NCI-H1092 treated with DMSO at 0.1 percent for 48 hours (cell line): Measurements from ENCODE around the gene ATP6AP2.
"Not testable (repeated sequence)": the region's sequence is repeated elsewhere in the genome, so short reads cannot be mapped to it uniquely, and the experiment has no call there.

Source experiments
- DNase-seq: peaks from one replicate; lab custom pipeline; 2025; lab: John Stamatoyannopoulos, UW

Gene ATP6AP2, protein sequence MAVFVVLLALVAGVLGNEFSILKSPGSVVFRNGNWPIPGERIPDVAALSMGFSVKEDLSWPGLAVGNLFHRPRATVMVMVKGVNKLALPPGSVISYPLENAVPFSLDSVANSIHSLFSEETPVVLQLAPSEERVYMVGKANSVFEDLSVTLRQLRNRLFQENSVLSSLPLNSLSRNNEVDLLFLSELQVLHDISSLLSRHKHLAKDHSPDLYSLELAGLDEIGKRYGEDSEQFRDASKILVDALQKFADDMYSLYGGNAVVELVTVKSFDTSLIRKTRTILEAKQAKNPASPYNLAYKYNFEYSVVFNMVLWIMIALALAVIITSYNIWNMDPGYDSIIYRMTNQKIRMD

DNA sequence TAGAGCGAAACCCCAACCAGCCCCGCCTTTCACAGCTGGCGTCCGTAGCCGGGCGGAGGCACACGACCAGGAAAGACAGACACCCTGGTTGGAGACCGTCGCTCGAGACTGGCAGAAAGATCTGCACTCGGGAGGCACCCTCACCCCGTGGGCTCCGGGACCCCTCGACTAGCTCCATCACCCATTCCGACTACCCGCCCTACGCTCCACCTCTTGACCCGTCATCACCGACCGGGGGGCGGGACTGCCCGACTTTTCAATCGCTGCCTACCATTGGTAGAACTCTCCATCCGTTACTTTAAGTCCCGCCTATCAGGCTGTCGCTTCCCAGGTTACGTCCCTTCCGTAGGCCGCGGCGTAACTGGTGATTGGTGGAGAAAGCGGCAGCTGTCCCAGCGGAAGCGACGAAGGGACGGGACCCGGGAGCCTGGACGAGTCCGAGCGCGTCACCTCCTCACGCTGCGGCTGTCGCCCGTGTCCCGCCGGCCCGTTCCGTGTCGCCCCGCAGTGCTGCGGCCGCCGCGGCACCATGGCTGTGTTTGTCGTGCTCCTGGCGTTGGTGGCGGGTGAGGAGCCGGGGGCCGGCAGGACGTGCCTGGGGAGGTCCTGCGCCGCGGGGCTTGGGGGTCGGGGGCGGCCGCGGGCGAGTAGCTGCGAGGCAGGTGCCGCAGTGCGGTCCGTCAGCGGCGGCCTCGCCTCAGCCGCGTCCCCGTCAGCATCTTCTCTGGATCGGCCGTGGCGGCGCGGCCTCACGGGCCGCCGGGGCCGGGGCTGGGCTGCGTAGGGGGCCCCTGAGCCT is at the start of gene ATP6AP2:
TSS of gene ATP6AP2 (plus strand) at position 434 of the 799 bp plus-strand sequence. CDS start at position 530, 96 bp downstream.
- peak; percentile 96 for DNase-seq

DNA sequence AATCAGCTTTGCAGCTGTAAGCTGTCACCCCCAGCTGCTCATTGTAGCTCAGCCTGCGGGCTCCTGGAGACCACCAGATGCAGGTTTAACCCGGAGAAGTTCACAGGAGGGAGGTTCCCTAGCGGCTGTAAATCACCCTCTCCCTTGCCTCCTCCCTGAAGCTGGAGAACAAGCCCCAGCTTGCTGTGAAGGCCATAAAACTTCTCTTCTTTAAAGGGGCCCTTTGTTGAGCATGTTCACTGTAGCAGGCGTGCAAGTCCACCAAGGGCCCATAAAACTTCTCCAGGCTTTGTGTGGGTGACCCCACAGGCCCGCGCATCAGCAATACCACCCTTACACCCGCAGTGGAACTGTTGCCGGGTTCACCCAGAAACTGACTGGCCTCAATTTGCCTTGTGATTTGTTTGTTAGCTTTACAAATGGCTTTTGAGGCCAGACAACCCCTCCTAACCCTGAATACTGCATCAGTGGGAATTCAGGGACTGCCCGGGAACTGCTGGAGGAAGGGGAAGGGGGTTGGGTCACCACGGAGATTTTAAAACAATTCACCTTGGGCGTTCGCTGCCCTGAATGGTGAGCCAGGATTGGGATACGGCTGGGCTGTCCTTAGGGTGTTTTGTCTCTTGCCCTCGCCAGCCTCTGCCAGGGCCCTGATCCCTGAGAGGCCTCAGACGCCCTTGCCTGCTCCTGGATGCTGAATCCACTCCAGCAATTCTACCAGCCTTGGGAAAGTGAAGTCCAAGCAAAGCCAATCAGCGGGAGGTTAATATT is 49.5 kb upstream of the ATP6AP2 start:
- no peak for DNase-seq

DNA sequence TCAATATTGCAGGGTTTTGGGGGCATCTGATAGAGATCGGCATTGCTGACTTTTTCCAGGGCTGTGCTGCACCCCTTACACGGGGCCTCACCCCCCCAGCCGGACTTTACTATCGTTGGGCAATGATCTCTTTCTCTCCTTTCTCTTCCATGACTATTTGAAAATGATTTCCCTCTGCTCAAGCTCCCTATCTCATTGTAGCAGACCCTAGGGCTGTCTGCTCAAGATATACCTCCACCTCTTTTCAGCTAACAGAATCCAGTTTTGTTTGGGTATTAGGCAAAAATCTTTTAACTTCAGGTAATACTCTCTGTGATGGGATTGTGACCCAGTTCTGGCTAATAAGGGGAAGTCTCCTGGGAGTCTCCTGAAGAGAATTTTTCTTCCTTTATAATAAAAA is 43.5 kb upstream of the ATP6AP2 start:
- DNase-seq = no peak

DNA sequence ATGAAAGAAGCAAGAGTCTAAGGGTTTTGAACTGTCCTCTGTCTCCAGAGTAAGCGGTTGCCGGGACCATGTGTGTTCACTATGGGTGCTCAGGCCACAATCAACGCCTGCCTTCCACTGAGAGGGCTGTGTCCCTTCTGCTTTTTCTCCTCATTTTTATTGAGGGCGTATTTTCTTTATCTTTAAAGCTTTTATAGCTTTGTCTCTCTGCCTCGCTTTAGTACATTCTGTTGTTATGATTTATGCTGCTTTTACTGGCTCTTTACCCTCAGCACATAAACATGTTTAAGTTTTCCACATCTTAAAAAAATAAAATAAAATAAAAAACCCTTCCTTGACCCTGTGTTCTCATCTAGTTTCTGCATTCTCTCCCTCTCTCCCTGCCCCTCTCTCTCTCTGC is 42.4 kb upstream of the ATP6AP2 start:
- DNase-seq = no peak

DNA sequence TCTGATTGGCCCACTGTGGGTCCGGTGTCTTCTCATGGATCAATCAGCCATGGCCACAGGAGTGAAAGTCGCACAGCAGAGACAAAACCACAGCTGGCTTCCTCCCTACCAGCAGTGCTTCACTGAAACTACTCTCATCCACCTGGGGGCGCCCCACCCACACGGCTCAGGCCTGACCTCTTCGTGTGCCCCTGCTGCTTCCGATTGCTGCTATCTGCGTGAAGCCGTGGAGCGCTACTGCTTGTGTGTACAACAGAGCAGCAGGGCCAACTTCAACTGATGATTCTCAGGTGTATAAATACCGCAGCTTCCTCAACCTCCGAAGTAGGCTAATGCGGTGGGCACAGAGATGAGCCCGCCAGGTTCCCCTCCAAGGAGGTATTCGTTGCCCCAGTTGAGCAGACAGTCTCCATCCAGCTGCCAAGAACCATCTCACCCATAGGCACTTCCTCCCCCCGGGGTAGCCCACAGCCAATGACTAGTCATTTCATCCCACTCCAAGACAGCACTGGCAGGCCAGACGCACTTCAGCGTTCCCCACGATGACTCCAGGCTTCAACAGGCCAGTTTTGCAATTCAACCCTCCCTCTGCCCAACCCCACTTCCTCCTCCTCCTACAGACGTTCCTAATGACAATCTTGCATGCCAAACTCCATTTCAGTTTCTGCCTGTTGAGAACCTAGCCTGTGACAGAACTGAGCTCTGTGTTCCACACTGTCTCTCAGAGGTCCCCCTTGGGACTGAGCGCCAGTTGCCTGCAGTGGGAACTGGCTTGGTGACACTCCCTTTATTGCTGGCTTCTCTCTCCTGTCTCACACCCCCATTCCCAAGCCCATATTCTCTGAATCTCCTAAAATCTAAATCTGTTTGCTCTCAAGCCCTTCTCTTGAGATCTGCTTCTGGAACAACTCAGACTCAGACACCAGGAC is 41.3 kb upstream of the ATP6AP2 start:
- DNase-seq = peak; percentile 41

DNA sequence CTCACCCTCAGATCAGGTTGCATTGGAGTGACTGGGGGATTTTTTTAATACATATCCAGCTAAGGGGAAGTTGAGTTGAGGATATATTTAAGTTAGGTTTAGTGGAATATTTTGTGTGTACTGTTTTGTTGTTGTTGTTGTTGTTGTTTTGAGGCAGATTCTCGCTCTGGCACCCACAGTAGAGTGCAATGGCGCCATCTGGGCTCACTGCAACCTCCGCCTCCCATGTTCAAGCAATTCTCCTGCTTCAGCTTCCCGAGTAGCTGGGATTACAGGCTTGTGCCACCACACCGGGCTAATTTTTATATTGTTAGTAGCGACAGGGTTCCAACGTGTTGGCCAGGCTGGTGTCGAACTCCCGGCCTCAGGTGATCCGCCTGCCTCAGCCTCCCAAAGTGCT is 38.6 kb upstream of the ATP6AP2 start:
- DNase-seq = no peak

DNA sequence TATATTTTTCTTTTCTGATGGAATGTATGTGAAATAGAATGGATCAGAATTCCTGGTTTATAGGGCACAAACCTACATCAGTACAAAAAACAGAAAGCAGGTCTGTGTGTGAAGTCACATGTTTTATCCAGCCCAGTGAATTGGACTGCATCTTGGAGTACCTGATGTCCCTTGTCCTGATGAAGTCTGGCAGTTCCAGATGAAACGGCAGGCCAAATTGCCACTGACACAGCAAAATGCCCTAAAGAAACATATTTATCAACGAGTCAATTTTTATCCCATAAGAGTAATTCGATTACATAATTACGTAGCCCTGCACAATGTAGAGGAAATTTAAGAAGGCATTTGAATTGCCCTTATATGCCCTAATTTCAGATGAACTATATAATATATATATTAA is 37.8 kb upstream of the ATP6AP2 start:
- no peak for DNase-seq

DNA sequence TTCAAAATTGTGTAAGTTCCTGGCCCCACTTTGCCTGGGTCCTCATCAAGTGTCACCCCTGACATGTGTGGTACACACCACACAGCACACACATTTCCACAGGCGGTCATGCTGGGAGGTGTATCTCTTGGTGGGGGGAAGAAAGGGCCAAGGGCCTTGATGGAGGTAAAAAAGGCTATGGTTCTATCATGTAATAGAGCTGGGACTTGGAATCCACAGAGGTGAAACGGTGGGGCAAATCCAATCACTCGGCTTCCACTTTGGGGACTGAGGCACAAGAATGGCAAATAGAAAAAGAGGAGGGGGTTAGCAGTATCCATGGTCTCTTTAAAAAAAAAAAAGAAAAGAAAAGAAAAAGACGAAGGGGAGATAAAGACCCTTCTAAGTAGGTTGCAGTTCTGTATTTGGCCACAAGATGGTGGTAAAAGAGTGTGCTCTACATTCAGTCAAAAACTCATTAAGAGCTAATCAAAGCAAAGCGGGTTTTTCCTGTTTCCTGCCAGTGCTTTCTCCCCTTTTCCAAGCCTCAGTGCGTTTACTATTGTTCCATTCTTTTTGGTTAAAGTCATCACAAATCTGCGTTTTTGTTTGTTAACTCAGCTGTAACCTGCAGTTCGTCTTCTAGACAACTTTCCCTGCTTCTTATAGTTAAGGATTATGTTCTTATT is 37.0 kb upstream of the ATP6AP2 start:
- DNase-seq = peak; percentile 78

DNA sequence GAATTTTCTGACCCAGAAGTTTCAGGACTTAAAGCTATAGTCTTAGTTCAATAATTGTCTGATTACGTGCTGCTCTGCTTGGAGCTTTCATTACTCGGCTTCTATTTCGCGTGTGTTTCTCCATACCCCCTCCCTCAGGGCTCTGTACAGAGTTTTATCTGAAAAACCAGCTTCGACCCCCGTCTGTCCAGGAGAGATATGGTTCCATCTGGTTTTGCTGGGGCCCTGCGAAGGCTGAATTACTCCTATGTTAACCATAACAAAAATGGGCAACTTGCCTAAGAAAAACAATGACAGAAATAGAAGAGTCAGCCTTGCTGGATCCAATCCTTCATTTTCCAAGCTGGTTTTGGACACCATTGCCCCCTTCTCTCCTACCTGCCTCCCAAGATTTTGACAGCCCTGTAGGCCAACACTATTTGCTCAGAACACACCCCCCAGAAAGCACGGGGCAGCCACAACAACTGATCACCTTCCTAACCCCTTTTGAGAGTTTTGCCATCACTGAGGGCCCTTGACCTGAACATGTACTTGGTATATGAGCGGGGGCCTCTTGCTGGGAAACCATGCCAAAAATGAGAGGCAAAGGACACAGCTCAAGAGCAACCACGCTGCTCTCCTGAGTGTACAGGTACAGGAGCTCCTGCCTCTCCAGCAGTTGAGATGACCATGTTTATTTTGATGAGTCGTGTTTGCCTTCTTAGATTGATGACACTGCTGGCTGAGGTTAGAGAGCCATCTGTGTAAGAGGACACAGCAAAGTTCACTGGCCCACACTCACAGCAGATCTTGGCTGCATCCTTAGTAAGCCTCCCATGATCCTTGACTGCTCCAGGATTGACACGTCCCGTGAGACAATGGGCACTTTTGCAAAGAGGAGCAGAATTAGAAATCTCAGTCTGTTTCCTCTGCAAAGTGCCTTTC is 36.2 kb upstream of the ATP6AP2 start:
- no peak for DNase-seq

DNA sequence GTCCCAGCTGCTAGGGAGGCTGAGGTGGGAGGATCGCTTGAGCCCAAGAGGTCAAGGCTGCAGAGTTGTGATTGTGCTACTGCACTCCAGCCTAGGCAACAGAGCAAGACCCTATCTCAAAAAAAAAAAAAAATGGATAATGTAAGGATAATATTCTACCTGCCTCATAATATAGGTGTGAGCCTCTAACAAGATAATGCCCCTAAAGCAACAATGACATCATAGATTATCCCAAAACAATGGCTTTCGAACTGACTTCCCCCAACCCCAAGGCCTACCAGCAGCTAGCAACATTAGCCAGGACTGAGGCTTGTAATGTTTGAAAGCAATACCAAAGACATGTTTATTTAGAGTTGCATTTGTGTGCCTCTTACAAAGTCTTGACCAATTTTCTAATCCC is 33.9 kb upstream of the ATP6AP2 start:
- DNase-seq = no peak

DNA sequence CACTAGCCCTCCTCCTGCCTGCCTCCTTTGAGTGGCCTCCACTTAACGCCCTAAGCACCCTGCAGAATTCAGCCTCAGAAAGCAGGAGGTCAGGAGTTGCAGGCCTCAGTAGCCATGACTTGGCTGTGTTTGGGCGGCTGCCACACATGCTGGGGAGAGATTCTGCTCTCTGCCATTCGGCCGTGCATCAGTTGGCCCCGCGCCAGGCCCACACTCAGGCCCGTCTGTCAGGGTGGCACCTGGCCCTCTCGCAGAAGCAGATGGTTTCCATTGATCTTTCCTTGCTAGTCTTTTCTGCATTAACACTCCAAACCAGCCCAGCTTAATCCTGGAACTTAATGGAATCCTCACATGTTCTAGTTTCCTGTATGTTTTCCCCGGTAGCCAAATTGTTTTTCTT is 30.7 kb upstream of the ATP6AP2 start:
- peak; percentile 92 for DNase-seq

DNA sequence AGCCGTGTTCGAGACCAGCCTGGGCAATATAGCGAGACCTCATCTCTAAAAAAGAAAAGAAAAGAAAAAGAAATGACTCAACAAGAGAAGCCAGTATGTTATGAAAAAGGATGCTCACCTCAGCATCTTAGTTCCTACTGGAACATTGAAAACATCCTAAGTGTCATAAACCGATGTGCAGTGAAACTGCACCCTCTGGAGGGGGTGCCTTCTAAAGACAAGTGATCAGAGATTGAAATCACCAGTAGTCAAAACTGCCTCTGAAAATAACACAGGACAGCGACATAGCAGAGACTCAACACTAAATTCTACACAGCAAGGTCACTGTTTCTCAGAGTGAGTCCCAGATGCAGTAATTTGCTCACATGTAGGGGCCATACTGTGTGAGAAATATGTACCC is 28.0 kb upstream of the ATP6AP2 start:
- DNase-seq = peak; percentile 11

DNA sequence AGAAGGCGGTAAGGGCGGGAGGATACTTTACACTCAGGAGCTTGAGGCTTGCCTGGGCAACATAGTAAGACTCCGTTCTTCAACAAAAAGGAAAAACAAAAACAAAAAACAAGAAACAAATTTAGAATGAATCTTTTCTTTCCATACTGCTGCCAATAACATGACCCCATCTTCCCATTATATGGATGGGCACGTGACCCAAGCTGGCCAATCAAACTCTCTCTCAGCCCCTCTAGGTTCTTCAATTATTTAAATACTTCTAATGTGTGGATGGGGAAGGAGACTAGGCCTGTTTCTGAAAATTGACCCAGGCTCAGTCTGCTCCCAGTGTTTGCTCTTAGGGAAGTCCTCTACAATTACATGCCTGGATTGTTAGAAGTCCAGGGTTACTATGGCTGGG is 22.2 kb upstream of the ATP6AP2 start:
- no peak for DNase-seq

DNA sequence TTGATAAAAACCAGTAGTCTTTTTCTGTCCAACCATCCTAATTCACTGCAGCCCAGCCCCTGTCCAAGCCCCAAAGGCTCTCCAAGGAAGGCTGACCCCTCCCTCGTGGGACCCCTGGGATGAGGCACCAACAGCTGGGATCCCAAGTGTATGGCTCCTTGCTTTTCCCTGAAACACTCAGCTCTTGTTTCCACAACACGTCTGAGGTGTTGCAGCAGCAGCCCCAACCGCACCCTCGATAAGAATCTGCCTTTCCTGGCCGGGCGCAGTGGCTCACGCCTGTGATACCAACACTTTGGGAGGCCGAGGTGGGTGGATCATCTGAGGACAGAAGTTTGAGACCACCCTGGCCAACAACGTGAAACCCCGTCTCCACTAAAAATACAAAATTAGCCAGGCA is 17.0 kb upstream of the ATP6AP2 start:
- no peak for DNase-seq

DNA sequence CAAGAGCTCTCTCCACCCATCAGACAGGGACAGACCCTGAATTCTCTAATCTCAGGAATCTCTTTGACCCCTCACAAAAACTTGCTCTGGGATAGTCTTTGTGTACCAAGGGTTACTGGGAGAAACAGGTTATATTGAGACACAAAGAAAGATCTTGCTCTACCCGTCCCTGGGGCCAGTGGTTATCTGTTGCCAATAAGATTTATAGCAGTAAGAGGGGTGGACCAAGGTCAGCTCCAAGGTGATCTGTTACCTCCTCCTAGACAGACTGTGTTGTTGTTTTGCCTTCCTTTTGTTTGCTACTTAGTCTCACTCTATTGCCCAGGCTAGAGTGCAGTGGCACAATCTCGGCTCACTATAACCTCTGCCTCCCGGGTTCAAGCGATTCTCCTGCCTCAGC is 16.3 kb upstream of the ATP6AP2 start:
- DNase-seq = no peak

DNA sequence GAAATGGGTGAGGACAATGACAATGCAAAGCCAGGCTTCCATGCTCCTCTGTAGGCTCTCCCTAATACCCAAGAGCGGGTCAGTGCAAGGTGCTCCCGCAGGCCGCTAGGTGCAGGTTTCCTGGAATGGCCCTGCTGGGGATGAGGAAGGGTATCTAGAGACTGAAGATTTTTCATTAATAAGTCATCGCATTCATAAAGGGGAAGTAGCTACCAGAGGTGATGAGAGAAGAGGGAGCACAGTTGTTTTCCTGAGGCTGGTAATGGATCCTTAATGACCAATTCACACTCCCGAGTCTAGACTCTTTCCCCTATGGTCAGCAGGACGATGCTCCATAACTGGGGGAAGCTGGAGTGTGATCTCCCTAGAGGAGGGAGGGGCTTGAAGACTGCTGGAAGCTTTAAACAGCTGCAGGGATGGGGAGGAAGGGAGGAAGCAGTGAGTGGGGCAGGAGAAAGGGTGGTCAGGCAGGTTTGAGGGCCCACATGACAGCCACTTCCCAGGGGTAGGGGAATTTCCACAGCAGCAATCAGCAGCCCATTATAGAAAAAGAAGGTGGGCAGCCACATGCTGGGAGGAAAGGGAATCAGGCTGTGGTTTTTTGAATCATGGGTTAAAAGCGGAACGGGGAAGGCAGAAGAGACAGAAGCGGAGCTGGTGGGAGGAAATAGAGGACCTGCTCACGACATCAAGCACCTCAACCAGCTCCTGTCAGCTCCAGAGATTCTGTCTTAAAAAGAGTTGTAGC is 10.2 kb upstream of the ATP6AP2 start:
- no peak for DNase-seq

DNA sequence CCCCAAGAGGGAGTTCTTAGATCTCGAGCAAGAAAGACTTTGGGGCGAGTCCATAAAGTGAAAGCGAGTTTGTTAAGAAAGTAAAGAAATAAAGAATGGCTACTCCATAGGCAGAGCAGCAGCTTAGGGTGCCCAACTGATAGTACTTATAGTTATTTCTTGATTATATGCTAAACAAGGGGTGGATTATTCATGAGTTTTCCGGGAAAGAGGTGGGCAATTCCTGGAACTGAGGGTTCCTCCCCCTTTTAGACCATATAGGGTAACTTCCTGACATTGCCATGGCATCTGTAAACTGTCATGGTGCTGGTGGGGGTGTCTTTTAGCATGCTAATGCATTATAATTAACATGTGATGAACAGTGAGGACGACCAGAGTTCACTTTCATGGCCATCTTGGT is 9.6 kb upstream of the ATP6AP2 start:
- DNase-seq = not testable (repeated sequence)

DNA sequence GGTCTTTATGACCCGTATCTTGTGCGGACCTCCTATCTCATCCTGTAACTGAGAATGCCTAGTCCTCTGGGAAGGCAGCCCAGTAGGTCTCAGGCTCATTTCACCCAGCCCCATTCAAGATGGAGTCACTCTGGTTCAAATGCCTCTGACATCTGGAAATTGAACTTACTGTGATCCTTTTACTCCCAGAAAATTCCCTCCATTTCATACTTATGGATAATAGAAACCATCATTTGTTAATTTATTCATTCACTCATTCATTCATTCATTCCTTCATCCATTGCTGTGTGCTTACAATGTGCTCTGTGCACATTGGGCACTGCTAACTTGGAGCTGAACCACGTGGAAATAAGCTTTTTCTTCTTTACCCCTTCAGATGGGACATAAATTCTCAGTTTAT is 9.2 kb upstream of the ATP6AP2 start:
- no peak for DNase-seq

DNA sequence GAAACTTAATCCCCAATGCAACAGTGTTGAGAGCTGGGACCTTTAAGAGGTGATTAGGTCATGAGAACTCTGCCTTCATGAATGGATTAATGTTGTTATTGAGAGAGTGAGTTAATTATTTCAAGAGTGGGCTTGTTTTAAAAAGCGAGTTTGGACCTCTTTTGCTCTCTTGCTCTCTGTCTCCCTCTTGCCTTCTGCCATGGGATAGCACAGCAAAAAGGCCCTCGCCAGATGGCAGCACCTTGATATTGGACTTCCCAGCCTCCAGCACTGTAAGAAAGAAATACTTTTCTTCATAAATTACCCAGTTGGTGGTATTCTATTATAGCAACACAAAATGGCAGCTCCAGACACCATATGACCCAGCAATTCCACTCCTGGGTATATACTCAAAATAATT is 7.0 kb upstream of the ATP6AP2 start:
- DNase-seq = no peak
